NOMO-1 treated with dmso at 0.1 percent for 144 hours (cell line): ENCODE results near the gene OTUD5.

ENCODE experiments used
- DNase-seq: peaks from one replicate; lab custom pipeline; 2025; ENCODE audit not compliant: unreplicated experiment; lab: John Stamatoyannopoulos, UW

OTUD5 gene

GRCh38 chrX:48911412-48912182 lies 45.8 kb downstream of the OTUD5 start, which contains the start of gene SLC35A2:
TSS of gene SLC35A2 (minus strand) at chrX:48911646. CDS start at chrX:48911636, 10 bp downstream.
- DNase-seq: peak; percentile 48

GRCh38 chrX:48910926-48911411 lies 46.4 kb downstream of the OTUD5 start:
- DNase-seq: no peak

- no peak for DNase-seq
Observed at GRCh38 chrX:48909703-48910294, 47.6 kb downstream of the OTUD5 start.

GRCh38 chrX:48908600-48908999 lies 48.8 kb downstream of the OTUD5 start:
- DNase-seq: no peak

DNA sequence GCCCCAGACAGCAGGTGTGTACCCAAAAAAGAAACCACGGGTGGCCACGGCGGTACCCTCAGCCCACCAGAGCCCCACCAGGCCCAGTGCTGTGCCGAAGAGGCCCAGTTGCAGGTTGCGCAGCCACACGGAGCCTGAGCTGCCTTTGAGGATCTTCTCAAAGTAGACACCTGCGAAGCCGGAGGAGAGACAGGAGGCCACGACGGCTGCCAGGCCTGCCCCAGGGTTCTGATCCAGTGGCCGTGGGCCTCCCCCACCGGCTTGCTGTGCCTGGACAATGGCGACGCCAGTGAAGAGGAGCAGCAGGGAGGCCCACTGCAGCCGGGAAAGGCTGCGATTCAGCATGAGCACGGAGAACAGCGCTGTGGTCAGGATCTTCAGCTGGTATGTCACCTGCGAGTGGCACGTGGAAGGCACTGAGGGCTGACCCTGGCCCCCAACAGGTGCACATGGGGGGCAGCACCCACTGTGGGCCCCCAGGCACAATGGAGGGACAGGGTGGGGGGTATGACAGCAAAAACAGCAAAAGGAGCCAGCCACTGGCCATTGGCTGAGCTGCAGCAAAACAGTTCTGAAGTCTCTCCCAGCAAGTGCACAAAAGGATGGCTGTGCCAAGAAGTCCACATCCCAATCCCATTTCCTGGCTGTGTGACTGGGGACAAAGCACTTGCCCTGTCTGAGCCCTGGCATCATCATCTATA lies 52.2 kb downstream of the OTUD5 start:
- DNase-seq: no peak

DNA sequence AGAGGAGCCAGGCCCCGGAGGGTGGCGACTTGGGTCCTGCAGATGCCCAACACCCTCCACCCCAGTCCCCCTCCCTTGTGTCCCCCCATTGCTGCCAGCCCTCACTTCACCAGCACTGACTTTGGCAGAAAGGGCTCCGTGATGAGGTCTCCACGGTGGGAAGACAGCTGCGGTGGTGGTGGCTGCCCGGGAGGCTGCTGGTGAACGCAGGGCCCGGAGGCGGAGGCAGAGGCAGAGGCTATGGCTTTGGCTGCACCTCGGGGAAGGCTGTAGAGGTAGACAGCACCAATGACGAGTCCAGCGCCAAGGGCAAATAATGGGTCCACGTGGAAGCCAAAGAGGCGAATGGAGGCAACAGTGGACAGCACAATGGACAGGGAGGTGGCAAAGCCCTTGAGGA lies 52.8 kb downstream of the OTUD5 start:
- DNase-seq: no peak

- no peak for DNase-seq
Observed at GRCh38 chrX:48904180-48904579, 53.2 kb downstream of the OTUD5 start.

DNA sequence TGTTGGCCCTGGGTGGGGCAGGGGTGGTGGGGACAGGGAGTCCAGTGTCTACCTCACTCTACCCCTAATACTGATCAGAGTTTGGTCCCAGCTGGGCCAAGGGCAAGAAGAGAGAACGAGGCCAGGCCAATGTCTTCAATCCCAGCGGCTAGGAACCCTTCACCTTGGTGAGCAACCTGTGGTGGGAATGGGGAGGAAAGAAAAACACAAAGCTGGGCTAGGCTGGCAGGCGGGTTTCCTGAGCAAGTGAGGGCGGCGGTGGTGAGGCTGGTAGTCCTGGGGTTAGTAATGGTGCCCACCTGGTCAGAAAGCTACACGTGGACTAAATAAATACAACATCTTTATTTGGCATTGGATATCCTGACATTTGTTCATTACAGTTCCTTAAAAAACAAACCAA lies 54.1 kb downstream of the OTUD5 start:
- no peak for DNase-seq

DNA sequence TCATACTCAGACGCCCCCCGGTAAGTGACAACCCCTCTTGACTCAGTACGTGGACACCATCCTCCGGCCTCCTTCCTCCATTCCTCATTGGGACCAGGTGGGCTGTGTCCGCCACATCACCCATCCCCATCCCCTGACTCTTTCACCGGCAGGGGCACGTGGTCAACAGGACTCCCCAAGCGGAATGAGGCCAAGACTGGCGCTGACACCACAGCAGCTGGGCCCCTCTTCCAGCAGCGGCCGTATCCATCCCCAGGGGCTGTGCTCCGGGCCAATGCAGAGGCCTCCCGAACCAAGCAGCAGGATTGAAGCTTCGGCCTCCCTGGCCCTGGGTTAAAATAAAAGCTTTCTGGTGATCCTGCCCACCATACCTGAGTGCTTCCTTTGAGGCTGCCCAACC lies 54.6 kb downstream of the OTUD5 start:
- DNase-seq: no peak

GRCh38 chrX:48902135-48902534 lies 55.3 kb downstream of the OTUD5 start:
- DNase-seq: no peak

- no peak for DNase-seq
Observed at GRCh38 chrX:48901069-48901468, 56.3 kb downstream of the OTUD5 start.

- no peak for DNase-seq
Observed at GRCh38 chrX:48899078-48899410, 58.4 kb downstream of the OTUD5 start.

- peak; percentile 87 for DNase-seq
Observed at GRCh38 chrX:48897625-48898306, 59.6 kb downstream of the OTUD5 start, which contains the start of the genes PQBP1 and TIMM17B. TSS of gene PQBP1 (plus strand) at chrX:48897930. CDS start at chrX:48898510, 580 bp downstream. TSS of gene TIMM17B (minus strand) at chrX:48897768. CDS start at chrX:48897749, 19 bp downstream.

- DNase-seq: no peak
Observed at GRCh38 chrX:48897157-48897624, 60.2 kb downstream of the OTUD5 start.

DNA sequence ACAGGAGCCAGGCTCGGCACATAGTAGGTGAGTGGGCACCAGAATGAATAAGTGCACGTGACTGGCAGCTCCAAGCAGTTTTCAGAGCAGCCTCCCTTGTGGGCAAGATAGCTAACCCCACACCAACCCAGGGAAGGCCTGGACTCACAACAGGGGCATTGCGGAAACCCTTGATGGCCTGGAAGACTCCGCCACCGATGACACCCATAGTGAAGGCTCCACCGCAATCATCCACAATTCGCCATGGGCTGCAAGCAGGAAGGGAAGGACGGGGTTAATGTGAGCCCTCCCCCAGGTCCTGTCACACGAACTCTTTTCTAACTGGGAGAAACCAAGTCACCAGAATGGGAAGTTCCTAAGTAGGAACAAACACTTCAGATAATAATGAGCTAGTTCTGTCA lies 60.8 kb downstream of the OTUD5 start:
- DNase-seq: no peak

DNA sequence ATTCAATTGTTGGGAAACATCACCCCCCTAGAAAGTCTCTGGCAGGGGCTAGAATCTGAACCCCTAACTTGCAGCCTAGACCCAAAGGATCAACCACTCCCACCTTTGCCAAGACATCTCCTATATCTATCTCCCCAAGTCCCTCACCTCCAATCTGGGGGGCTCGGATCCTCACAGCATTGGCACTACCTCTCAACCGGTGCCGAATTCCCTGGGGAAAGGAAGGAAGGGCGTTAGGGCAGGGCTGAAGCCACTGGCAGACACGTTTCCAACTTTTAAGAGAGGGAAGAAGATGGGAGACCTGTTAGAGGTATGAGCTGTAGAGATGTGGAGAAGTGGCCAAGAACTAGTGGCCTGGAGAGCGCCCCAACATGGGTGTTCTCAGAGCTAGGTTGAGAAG lies 62.5 kb downstream of the OTUD5 start:
- no peak for DNase-seq

- DNase-seq: no peak
Observed at GRCh38 chrX:48893556-48894348, 63.7 kb downstream of the OTUD5 start.

- DNase-seq: no peak
Observed at GRCh38 chrX:48892896-48893295, 64.5 kb downstream of the OTUD5 start.

DNA sequence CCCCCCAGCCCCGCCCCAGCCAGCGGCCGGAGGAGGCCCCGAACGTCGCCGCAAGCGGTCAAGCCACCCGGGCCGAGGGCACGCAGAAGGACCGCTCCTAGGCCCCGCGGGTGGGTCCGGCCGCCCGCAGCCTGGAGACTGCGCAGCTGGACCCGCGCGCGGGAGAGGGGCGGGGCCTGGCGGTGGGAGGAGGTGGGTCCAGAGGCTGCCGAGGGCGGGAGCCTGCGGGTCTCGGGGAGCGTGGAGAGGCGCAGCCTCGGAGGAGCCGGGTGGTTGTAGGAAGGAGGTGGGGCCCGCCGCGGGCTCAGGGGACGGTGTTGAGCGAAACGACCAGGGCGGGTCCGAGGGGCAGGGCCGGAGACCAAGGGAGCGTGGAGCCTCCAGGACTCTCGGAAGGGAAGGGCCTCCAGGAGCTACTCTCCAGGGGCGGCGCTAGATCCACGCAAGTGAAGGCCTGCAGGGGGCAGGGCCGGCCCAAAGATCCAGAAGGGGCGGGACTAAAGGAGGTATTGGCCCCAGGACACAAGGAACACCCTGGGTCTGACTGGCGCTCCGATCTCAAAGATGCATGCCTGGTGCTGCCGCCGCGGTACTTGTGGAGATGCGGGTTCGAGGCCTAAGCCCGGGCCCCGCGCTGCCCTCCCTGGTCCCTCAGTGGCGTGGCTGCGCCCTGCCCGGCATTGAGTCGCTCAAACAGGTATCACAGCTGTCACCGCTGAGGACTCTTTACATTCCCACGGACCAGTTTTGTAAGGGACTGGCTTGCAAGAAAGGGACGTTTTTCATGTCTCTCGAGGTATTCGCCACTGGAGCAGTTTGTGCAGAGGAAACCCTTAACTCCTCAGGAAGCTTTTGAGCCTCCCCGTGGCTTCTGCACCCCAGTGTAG lies 65.8 kb downstream of the OTUD5 start:
- DNase-seq: peak; percentile 78
